NCI-H82 treated with DMSO at 0.1 percent for 48 hours (cell line): Measurements from ENCODE around the gene RHBDL1.

Experiments used
- DNase-seq: peaks from one replicate; lab custom pipeline; 2025; ENCODE audit not compliant: unreplicated experiment; lab: John Stamatoyannopoulos, UW

Gene RHBDL1

DNA sequence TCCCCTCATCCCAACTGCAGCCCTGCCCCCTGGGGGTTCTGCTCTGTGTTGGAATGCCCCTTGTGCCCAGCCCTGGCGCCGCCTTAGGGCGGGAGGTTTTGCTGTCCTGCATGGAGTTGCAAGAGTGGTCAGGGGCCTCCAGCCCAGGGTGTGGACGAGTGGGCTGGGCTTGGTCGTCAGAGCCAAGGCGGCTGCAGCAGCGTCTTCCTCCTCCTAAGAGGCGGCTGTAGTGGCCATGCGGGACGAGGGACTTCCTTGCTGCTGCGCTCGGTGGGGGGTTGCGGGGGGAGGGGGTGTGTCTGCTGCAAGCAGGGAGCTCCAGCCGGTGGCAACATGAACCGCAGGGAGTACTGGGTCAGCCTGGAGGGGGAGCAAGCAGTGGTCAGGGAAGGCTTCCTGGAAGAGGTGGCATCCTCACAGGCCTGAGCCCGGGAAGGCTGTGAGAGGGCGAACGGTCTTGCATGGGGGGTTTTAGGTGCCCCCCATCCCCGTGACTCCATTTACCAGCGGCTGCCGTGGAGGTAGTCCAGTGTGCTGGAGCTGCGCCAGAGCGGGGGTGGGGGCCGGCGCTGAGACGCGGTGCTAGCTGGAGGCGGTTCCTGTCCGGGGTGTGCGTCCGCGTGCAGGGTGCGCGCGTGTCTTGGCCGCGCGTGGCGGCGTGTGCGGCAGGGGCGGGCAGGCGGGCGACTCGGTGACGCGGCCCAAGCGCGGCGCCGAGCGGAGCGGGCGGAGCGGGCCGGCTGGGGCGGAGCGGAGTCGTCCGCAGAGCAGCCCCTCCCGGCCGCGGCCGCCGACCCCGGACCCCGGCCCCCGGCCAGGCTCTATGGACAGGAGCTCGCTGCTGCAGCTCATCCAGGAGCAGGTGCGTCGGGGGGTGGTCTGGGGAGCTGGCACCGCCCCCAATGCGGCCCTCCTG, at the start of gene RHBDL1:
RHBDL1 (plus strand) TSS at position 704 of the 916 bp plus-strand sequence; CDS start at position 824, 120 bp downstream.
- no peak for DNase-seq

- DNase-seq: no peak
Observed at GRCh38 chr16:625977-626765, 49.3 kb upstream of the RHBDL1 start.

GRCh38 chr16:626787-627453, 48.6 kb upstream of the RHBDL1 start:
- DNase-seq: no peak

GRCh38 chr16:627454-628239, 47.8 kb upstream of the RHBDL1 start:
- DNase-seq: no peak

GRCh38 chr16:628321-629061, 47.0 kb upstream of the RHBDL1 start:
- DNase-seq: no peak

GRCh38 chr16:629185-629832, 46.2 kb upstream of the RHBDL1 start:
- DNase-seq: peak; percentile 31

DNA sequence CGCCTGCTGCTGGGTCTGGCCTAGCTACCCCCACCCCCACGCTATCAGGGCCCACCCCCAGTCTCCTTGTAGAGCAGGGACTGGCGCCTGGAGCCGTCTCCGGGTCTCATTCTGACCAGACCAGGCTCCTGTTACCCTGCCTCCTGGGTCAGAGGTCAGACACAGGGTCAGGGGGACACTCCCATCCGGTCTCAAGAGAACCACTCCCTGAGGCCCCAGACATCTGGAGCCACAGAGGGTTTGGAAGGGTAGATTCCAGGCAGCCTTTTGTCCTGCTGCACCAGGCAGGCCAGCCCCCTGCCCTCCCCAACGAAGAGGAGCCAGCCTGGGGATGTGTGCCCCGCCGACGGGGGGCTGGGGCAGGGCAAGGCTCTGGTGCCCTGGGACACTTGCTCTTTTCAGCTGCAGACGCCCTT, 45.6 kb upstream of the RHBDL1 start:
- no peak for DNase-seq

DNA sequence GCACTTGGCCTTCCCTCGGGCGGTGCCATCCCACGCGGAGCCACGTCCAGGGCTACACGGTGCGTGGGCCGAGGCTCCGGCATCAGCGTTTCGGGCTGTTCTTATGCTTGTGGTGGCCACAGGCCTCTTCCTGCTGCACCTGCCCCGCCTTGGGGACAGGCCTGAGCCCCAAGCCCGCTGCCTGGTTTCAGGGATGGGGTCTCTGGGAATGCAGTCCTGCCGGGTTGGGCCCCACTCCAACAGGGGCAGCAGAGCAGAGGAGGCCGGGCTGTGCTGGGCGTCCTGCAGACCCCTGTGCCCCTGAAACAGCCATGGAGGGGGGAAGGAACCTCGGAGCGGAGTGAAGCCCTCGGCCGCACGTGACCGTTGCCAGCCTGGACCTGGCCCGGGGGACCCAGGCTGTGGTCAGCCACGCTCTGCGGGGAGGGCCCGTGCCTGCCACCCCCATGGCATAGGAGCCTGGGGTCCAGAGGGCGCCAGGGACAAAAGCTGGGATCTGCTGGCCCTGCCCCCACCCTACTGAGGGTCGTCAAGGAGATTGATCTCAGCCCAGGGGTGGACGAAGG, 45.1 kb upstream of the RHBDL1 start:
- DNase-seq: no peak

- no peak for DNase-seq
Observed at GRCh38 chr16:630815-631405, 44.6 kb upstream of the RHBDL1 start, which contains the start of gene WFIKKN1. Gene WFIKKN1, plus strand, starts transcription at chr16:630985. Its CDS starts 269 bp downstream, at chr16:631254.

DNA sequence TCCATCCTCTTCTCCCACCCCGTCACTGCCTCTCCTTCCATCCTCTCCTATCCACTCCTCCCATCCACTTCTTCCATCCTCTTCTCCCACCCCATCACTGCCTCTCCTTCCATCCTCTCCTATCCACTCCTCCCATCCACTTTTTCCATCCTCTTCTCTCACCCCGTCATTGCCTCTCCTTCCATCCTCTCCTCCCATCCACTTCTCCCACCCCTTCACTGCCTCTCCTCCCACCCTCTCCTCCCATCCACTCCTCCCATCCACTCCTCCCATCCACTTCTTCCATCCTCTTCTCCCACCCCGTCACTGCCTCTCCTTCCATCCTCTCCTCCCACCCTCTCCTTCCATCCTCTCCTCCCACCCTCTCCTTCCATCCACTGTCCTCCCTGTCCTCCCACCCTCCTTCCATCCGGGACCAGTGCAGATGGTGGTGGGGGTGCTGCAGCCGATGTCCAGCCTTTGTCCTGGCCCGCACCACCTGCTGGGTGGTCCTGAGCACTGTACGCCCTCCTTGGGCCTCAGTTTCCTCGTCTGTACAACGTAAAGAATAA, 43.6 kb upstream of the RHBDL1 start:
- no peak for DNase-seq

DNA sequence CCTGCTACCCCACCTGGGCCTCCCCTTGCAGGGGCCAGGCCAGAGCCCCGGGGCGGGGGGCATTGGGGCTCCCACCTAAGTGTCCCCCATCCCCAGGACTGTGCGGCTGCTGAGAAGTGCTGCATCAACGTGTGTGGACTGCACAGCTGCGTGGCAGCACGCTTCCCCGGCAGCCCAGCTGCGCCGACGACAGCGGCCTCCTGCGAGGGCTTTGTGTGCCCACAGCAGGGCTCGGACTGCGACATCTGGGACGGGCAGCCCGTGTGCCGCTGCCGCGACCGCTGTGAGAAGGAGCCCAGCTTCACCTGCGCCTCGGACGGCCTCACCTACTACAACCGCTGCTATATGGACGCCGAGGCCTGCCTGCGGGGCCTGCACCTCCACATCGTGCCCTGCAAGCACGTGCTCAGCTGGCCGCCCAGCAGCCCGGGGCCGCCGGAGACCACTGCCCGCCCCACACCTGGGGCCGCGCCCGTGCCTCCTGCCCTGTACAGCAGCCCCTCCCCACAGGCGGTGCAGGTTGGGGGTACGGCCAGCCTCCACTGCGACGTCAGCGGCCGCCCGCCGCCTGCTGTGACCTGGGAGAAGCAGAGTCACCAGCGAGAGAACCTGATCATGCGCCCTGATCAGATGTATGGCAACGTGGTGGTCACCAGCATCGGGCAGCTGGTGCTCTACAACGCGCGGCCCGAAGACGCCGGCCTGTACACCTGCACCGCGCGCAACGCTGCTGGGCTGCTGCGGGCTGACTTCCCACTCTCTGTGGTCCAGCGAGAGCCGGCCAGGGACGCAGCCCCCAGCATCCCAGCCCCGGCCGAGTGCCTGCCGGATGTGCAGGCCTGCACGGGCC, 42.8 kb upstream of the RHBDL1 start:
- no peak for DNase-seq

DNA sequence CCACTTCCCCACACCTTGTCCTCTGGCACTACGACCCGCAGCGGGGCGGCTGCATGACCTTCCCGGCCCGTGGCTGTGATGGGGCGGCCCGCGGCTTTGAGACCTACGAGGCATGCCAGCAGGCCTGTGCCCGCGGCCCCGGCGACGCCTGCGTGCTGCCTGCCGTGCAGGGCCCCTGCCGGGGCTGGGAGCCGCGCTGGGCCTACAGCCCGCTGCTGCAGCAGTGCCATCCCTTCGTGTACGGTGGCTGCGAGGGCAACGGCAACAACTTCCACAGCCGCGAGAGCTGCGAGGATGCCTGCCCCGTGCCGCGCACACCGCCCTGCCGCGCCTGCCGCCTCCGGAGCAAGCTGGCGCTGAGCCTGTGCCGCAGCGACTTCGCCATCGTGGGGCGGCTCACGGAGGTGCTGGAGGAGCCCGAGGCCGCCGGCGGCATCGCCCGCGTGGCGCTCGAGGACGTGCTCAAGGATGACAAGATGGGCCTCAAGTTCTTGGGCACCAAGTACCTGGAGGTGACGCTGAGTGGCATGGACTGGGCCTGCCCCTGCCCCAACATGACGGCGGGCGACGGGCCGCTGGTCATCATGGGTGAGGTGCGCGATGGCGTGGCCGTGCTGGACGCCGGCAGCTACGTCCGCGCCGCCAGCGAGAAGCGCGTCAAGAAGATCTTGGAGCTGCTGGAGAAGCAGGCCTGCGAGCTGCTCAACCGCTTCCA, 42.0 kb upstream of the RHBDL1 start:
- no peak for DNase-seq

DNA sequence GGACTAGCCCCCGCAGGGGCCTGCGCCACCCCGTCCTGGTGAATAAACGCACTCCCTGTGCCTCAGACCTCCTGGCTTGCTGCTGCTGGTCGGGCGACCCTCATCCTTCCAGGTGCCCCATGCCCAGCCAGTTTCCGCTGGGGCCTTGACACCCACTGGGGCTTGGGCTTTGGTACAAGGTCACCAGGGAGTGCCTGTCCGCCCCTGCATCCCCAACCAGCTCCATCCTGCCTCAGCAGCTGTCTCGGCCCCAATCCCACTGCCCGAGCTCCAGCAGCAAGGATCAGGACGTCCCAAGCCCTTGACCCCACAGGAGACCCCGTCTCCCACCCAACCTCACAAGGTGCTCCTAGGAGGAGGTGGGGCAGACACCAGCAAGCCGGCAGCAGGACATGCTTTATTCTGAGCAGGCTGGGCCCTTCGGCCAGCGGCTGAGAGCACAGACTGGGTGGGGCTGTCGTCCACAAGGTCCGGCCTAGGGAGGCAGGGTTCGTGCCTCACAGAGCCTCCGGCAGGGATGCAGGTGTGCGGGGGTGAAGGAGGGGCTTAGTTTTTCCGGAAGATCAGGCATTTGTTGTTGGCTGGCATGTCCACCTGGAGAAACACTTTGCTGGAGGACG, 41.3 kb upstream of the RHBDL1 start:
- no peak for DNase-seq

DNA sequence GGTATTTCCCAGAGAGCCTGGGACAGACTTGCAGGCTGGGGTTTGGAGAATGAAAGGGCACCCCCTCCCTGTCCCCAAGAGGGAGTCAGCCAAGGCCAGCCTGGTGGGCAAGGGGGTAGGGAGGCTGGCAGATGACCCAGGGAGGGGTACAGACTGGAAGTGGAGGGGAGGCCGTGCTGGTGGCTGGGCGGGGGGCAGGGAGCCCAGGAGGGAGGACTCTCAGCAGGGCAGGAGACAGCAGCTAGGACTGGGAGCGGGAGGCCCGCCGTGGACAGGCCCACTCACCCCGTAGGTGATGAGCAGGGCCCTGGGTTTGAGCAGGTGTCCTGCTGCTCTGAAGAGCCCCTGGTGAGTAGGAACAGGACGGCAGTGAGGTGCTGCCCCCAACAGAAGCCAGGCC, 40.5 kb upstream of the RHBDL1 start:
- no peak for DNase-seq

DNA sequence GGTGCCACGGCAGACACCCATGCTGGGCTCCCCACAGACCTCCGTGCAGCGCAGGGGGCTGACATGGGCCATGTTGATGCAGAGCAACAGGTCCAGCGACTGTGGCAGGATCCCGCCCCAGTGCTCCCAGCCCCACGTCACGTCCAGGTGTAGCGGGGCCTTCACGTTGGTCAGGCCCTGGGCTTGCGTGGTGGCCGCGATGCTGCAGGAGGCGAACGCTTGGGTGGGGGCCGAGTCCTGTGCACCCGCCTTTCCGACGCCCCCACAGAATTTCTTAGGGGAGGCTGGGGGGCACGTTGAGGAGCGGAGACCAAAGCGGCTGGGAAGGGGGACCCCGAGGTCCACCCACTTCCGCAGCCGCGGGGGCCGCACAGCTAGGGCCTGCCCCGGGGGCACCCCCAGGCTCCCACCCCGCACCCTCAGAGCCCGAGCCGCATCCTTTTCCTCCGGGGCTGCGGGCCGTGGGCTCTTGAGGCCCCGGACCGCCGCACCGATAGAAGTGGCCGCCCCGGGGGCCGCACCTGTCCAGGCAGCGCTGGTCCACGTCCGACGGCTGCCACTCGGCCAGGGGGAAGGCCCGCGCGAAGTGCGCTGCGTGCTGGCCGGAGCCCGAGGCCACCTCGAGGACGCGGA, 39.8 kb upstream of the RHBDL1 start:
- DNase-seq: no peak
